HCT116 (cell line): ENCODE results near the gene FADS1.

ENCODE experiments used
- ATF3 ChIP-seq: IDR thresholded peaks from 2 replicates; pipeline ENCODE4 v1.6.1; 2012
- CEBPB ChIP-seq: IDR thresholded peaks from 2 replicates; pipeline ENCODE4 v1.6.1; 2012; ENCODE audit warnings: low read depth
- CTCF ChIP-seq, 3 experiments: fragments of 200-600 bp in 1 of 3; sonication (generic) in 1 of 3; IDR thresholded peaks in 2 of 3; conservative IDR thresholded peaks in 1 of 3; 2 replicates each; pipeline ENCODE4 v1.5.1; 2012 to 2017; ENCODE audit warnings: low read depth in 2 of 3, low read length in 2 of 3, antibody characterized with exemption in 1 of 3, borderline replicate concordance in 1 of 3, control low read depth in 1 of 3, mild to moderate bottlenecking in 1 of 3, mixed read lengths in 1 of 3, mixed run types in 1 of 3, moderate library complexity in 1 of 3; ENCODE audit not compliant: insufficient read depth in 1 of 3
- EZH2 ChIP-seq: fragments of 200-600 bp; sonication (generic); IDR thresholded peaks from 2 replicates; pipeline ENCODE4 v1.6.1; 2017; ENCODE audit warnings: antibody characterized with exemption, mixed run types
- EZH2phosphoT487 ChIP-seq: fragments of 200-600 bp; IDR thresholded peaks from 2 replicates; pipeline ENCODE4 v1.6.1; 2018; ENCODE audit warnings: antibody characterized with exemption, borderline replicate concordance
- JUND ChIP-seq: IDR thresholded peaks from 2 replicates; pipeline ENCODE4 v1.6.1; 2012
- MAX ChIP-seq: IDR thresholded peaks from 2 replicates; pipeline ENCODE4 v1.6.1; 2012
- POLR2A ChIP-seq: IDR thresholded peaks from 2 replicates; pipeline ENCODE4 v1.7.0; 2011; ENCODE audit warnings: borderline replicate concordance; ENCODE audit not compliant: insufficient read depth, insufficient read length; ENCODE audit errors: extremely low read depth
- POLR2AphosphoS5 ChIP-seq: IDR thresholded peaks from 2 replicates; pipeline ENCODE4 v1.6.1; 2011; ENCODE audit warnings: mild to moderate bottlenecking, low read depth, low read length, moderate library complexity
- RAD21 ChIP-seq: IDR thresholded peaks from 2 replicates; pipeline ENCODE4 v1.6.1; 2012; ENCODE audit warnings: low read depth, mild to moderate bottlenecking
- REST ChIP-seq: IDR thresholded peaks from 2 replicates; pipeline ENCODE4 v1.6.1; 2012; ENCODE audit warnings: low read depth
- SRF ChIP-seq: IDR thresholded peaks from 2 replicates; pipeline ENCODE4 v1.6.1; 2012; ENCODE audit warnings: low read depth
- YY1 ChIP-seq: IDR thresholded peaks from 2 replicates; pipeline ENCODE4 v1.6.1; 2011; ENCODE audit warnings: low read length, low read depth, moderate library complexity, mild to moderate bottlenecking; ENCODE audit not compliant: insufficient replicate concordance; ENCODE audit errors: extremely low read depth

- TF ChIP-seq MAX = no peak
- TF ChIP-seq YY1 = no peak
- no peak for TF ChIP-seq POLR2A
- TF ChIP-seq CTCF (IDR thresholded peaks at IDR 0.05 in 2 of 3, conservative IDR thresholded peaks at IDR 0.05 in 1 of 3; ENCODE audit: borderline replicate concordance in 1 of 3, insufficient read depth in 1 of 3, low read depth in 2 of 3, low read length in 2 of 3) = no peak
- no peak for TF ChIP-seq CEBPB
- TF ChIP-seq EZH2 = no peak
- no peak for TF ChIP-seq REST
- TF ChIP-seq RAD21 = no peak
- no peak for TF ChIP-seq JUND
- TF ChIP-seq ATF3 = no peak
- no peak for TF ChIP-seq EZH2phosphoT487
- no peak for TF ChIP-seq POLR2AphosphoS5
- no peak for TF ChIP-seq SRF
Observed at GRCh38 chr11:61765550-61766253, 51.1 kb downstream of the FADS1 start.
